SK-N-SH treated with all-trans-retinoic acid at 6 μM for 48 hours (cell line): ENCODE data around the gene TLX1.

ENCODE experiments used
- ATAC-seq: fragments of 200-7000 bp; cut with Tn5 transposase; 3 replicates; pipeline ENCODE4 v1.9.1; 2020; ENCODE audit warnings: mild to moderate bottlenecking, moderate library complexity
- ARNTL ChIP-seq: fragments of 450-650 bp; formaldehyde crosslinking; IDR thresholded peaks from 2 replicates; pipeline ENCODE4 v1.5.0; 2020; ENCODE audit warnings: low read depth, mild to moderate bottlenecking, moderate library complexity, borderline replicate concordance
- BACH2 ChIP-seq: fragments of 250-450 bp; sonication (Bioruptor Pico); IDR thresholded peaks from 2 replicates; pipeline ENCODE4 v1.9.0; 2021; ENCODE audit warnings: mild to moderate bottlenecking, borderline replicate concordance
- CSDC2 ChIP-seq: fragments of 250-450 bp; sonication (Bioruptor Pico); IDR thresholded peaks from 2 replicates; pipeline ENCODE4 v1.5.0; 2020; ENCODE audit warnings: mild to moderate bottlenecking, moderate library complexity
- ESRRG ChIP-seq: fragments of 250-450 bp; sonication (Bioruptor Pico); IDR thresholded peaks from 2 replicates; pipeline ENCODE4 v1.6.1; 2021; ENCODE audit warnings: mild to moderate bottlenecking
- GLIS3 ChIP-seq: fragments of 250-450 bp; sonication (Bioruptor Pico); IDR thresholded peaks from 2 replicates; pipeline ENCODE4 v1.5.0; 2020; ENCODE audit warnings: mild to moderate bottlenecking, moderate library complexity
- PATZ1 ChIP-seq: fragments of 250-450 bp; sonication (Bioruptor Pico); IDR thresholded peaks from 2 replicates; pipeline ENCODE4 v1.8.0; 2020; ENCODE audit warnings: mild to moderate bottlenecking, moderate library complexity, borderline replicate concordance
- POU6F1 ChIP-seq: fragments of 250-450 bp; sonication (Bioruptor Pico); IDR thresholded peaks from 2 replicates; pipeline ENCODE4 v1.8.0; 2021; ENCODE audit warnings: low read depth, mild to moderate bottlenecking, moderate library complexity, borderline replicate concordance
- PPARA ChIP-seq: fragments of 250-450 bp; sonication (Bioruptor Pico); IDR thresholded peaks from 2 replicates; pipeline ENCODE4 v1.5.0; 2020; ENCODE audit warnings: mild to moderate bottlenecking, borderline replicate concordance
- RARB ChIP-seq: fragments of 250-450 bp; sonication (Bioruptor Pico); IDR thresholded peaks from 2 replicates; pipeline ENCODE4 v1.8.0; 2021; ENCODE audit warnings: mild to moderate bottlenecking, moderate library complexity
- SNAI2 ChIP-seq: fragments of 250-450 bp; sonication (Bioruptor Pico); IDR thresholded peaks from 2 replicates; pipeline ENCODE4 v1.5.0; 2020; ENCODE audit warnings: mild to moderate bottlenecking, moderate library complexity
- TCF4 ChIP-seq: fragments of 250-450 bp; sonication (Bioruptor Pico); IDR thresholded peaks from 2 replicates; pipeline ENCODE4 v1.8.0; 2021; ENCODE audit warnings: mild to moderate bottlenecking, moderate library complexity, borderline replicate concordance
- TOX ChIP-seq: fragments of 250-450 bp; sonication (Bioruptor Pico); IDR thresholded peaks from 2 replicates; pipeline ENCODE4 v1.8.0; 2021; ENCODE audit warnings: mild to moderate bottlenecking, moderate library complexity, borderline replicate concordance
- ZC3H10 ChIP-seq: fragments of 250-450 bp; sonication (Bioruptor Pico); IDR thresholded peaks from 2 replicates; pipeline ENCODE4 v1.5.1; 2021; ENCODE audit warnings: mild to moderate bottlenecking, moderate library complexity
- ZFP30 ChIP-seq: fragments of 450-650 bp; formaldehyde crosslinking; IDR thresholded peaks from 2 replicates; pipeline ENCODE4 v1.5.0; 2022; ENCODE audit warnings: mild to moderate bottlenecking, moderate library complexity
- ZNF565 ChIP-seq: fragments of 450-650 bp; formaldehyde crosslinking; conservative IDR thresholded peaks from 2 replicates; pipeline ENCODE4 v1.5.0; 2020; ENCODE audit warnings: low read depth, mild to moderate bottlenecking, moderate library complexity
- ZNF70 ChIP-seq: fragments of 450-650 bp; formaldehyde crosslinking; IDR thresholded peaks from 2 replicates; pipeline ENCODE4 v1.5.0; 2020; ENCODE audit warnings: mild to moderate bottlenecking, moderate library complexity
- ZNF8 ChIP-seq: fragments of 450-650 bp; formaldehyde crosslinking; IDR thresholded peaks from 2 replicates; pipeline ENCODE4 v1.5.0; 2020; ENCODE audit warnings: mild to moderate bottlenecking, moderate library complexity
- TF ChIP-seq, protein P1 (sequence below): fragments of 250-450 bp; sonication (Bioruptor Pico); IDR thresholded peaks from 2 replicates; pipeline ENCODE4 v1.5.1; 2021; ENCODE audit warnings: mild to moderate bottlenecking, moderate library complexity
- TF ChIP-seq, protein P2 (sequence below): fragments of 250-450 bp; sonication (Bioruptor Pico); IDR thresholded peaks from 2 replicates; pipeline ENCODE4 v1.5.1; 2020; ENCODE audit warnings: low read depth, mild to moderate bottlenecking, moderate library complexity

TLX1 gene

GRCh38 chr10:101120520-101120883 is 10.6 kb upstream of the TLX1 start:
- TF ChIP-seq ESRRG (CRISPR knock-in tag) = no peak
- TF ChIP-seq ZNF565 (CRISPR knock-in tag) = no peak
- no peak for TF ChIP-seq GLIS3 (CRISPR knock-in tag)
- TF ChIP-seq RARB = no peak
- TF ChIP-seq PATZ1 = no peak
- no peak for TF ChIP-seq CSDC2 (CRISPR knock-in tag)
- no peak for TF ChIP-seq ZC3H10 (CRISPR knock-in tag)
- no peak for ATAC-seq

- no peak; the same call in 2 of the 3 replicates for ATAC-seq
- no peak for TF ChIP-seq BACH2 (CRISPR knock-in tag)
- TF ChIP-seq RARB = no peak
- TF ChIP-seq TOX (CRISPR knock-in tag) = no peak
- TF ChIP-seq ZC3H10 (CRISPR knock-in tag) = no peak
- no peak for TF ChIP-seq GLIS3 (CRISPR knock-in tag)
- TF ChIP-seq TCF4 (CRISPR knock-in tag) = no peak
- no peak for TF ChIP-seq ZNF70
- TF ChIP-seq PATZ1 = no peak
- TF ChIP-seq POU6F1 (CRISPR knock-in tag) = no peak
- TF ChIP-seq, protein P1, sequence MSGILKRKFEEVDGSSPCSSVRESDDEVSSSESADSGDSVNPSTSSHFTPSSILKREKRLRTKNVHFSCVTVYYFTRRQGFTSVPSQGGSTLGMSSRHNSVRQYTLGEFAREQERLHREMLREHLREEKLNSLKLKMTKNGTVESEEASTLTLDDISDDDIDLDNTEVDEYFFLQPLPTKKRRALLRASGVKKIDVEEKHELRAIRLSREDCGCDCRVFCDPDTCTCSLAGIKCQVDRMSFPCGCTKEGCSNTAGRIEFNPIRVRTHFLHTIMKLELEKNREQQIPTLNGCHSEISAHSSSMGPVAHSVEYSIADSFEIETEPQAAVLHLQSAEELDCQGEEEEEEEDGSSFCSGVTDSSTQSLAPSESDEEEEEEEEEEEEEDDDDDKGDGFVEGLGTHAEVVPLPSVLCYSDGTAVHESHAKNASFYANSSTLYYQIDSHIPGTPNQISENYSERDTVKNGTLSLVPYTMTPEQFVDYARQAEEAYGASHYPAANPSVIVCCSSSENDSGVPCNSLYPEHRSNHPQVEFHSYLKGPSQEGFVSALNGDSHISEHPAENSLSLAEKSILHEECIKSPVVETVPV = no peak
- TF ChIP-seq ARNTL = no peak
- TF ChIP-seq ZNF8 (CRISPR knock-in tag) = no peak
- TF ChIP-seq CSDC2 (CRISPR knock-in tag) = no peak
- no peak for TF ChIP-seq SNAI2 (CRISPR knock-in tag)
- TF ChIP-seq ESRRG (CRISPR knock-in tag) = no peak
- no peak for TF ChIP-seq ZFP30 (CRISPR knock-in tag)
- no peak for TF ChIP-seq PPARA (CRISPR knock-in tag)
These were observed 10.0 kb upstream of the TLX1 start for GRCh38 chr10:101120884-101121653.

DNA sequence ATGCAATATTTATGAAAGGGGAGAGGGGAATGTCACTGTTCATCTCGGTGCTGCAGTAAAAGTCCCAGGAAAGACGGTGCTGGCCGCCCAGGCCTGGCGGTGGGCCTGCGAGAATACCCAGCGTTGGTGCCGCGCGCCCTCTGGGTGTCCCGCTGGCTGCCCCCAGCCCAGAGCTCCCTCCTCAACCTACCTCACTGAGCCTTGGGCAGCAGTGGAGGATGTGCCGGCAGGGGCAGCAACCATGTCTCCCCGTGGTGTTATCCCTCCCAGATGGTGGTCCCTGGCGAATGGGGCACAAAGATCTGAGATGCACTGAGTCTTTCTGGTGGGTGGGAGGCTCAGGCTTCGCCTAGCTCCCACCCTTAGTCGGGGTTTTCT is 9.5 kb upstream of the TLX1 start:
- no peak for ATAC-seq
- TF ChIP-seq ZC3H10 (CRISPR knock-in tag) (no peak), CSDC2 (CRISPR knock-in tag) (no peak), ESRRG (CRISPR knock-in tag) (no peak), ARNTL (no peak), TCF4 (CRISPR knock-in tag) (no peak), PPARA (CRISPR knock-in tag) (no peak), ZNF8 (CRISPR knock-in tag) (no peak), SNAI2 (CRISPR knock-in tag) (no peak), TOX (CRISPR knock-in tag) (no peak)
- TF ChIP-seq, protein P2, sequence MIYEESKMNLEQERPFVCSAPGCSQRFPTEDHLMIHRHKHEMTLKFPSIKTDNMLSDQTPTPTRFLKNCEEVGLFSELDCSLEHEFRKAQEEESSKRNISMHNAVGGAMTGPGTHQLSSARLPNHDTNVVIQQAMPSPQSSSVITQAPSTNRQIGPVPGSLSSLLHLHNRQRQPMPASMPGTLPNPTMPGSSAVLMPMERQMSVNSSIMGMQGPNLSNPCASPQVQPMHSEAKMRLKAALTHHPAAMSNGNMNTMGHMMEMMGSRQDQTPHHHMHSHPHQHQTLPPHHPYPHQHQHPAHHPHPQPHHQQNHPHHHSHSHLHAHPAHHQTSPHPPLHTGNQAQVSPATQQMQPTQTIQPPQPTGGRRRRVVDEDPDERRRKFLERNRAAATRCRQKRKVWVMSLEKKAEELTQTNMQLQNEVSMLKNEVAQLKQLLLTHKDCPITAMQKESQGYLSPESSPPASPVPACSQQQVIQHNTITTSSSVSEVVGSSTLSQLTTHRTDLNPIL (CRISPR knock-in tag) = no peak
- TF ChIP-seq, all 23 proteins: peak for 0
